Jurkat, Clone E6-1 (cell line): ENCODE results near the gene MRPL22.
"Not testable (repeated sequence)": the region's sequence is repeated elsewhere in the genome, so short reads cannot be mapped to it uniquely, and the experiment has no call there.

Experiments used
- DNase-seq: peaks from one replicate; pipeline ENCODE4 v3.0.0-alpha.2; 2011; ENCODE audit warnings: low read depth, low spot score
- H3K4me3 ChIP-seq: 2 replicates; pipeline ENCODE4 v1.5.1; 2011; ENCODE audit warnings: mild to moderate bottlenecking, low read length, control low read depth, moderate library complexity

MRPL22 gene

GRCh38 chr5:154937718-154938466, 3.0 kb upstream of the MRPL22 start, which contains the start of gene GEMIN5:
Gene GEMIN5 (minus strand): TSS chr5:154938211. CDS start chr5:154938133, 78 bp downstream.
- H3K4me3 ChIP-seq: peak within 1 kb of the TSS; percentile 96
- DNase-seq: peak; percentile 75

DNA sequence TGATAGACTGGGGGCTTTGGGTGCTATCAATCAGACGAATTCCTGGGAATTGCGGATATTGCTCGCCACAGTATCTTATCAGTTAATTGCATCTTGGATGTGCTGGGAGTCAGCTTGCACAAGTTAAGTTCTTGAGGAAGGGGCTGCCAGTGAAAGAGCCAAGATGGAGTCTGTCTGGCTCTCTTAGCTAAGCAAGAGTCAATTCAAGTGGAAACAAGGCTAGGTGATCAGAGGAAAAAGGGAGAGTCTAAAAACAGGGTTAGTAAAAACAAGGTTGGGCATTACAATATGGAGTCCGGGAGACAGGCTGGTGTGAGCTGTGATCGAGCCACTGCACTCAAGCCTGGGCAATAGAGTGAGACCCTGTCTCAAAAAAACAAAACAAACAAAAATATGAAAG, 1.5 kb upstream of the MRPL22 start:
- not testable (repeated sequence) for DNase-seq, H3K4me3 ChIP-seq

- DNase-seq: no peak
- peak overlapping the region; percentile 99 for H3K4me3 ChIP-seq
Measured at GRCh38 chr5:154940375-154940771, 500 bp upstream of the MRPL22 start.

- no peak for DNase-seq
- no peak overlapping the region for H3K4me3 ChIP-seq
Measured at GRCh38 chr5:154943527-154943926, 2.7 kb downstream of the MRPL22 start.

DNA sequence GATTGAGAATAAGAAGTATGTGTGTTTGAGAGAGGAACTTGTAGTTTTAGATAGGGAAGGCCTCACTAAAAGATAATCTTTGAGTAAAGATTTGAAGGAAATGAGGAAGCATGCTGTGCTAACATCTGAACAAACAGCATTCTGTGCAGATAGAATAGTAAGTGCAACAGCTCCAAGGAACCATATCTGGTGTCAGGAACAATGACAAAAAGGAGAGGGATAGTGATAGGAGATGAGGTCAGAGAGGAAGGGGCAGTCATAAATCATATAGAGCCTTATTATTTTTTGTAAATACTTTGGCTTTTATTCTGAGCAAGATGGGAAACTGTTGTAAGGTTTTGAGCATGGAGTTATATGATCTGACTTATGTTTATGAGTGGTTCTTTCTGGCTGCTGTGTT, 3.8 kb downstream of the MRPL22 start:
- no peak overlapping the region for H3K4me3 ChIP-seq
- no peak for DNase-seq

GRCh38 chr5:154945695-154946301, 4.9 kb downstream of the MRPL22 start:
- H3K4me3 ChIP-seq: no peak overlapping the region
- no peak for DNase-seq

DNA sequence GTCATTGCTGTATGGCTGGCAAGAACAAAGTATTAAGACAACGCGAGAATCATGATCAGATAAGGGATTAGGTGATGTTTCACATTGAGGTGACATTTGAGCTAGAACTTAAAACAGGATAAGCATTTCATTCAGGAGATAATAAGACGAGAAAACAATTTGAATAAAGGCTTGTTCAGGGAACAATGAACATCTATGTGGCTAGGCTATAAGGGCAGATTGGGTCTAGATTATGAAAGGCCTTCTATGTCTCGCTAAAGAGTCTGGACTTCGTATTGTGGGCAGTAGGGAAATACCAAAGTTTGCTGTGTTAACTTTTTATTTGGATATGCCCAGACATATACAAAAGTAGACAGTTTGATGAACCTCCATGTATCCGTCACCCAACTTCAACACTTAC, 6.9 kb downstream of the MRPL22 start:
- no peak for DNase-seq
- no peak overlapping the region for H3K4me3 ChIP-seq

GRCh38 chr5:154948313-154948712, 7.4 kb downstream of the MRPL22 start:
- DNase-seq: no peak
- H3K4me3 ChIP-seq: no peak overlapping the region

- DNase-seq: no peak
- no peak overlapping the region for H3K4me3 ChIP-seq
Measured at GRCh38 chr5:154949781-154950180, 8.9 kb downstream of the MRPL22 start.

DNA sequence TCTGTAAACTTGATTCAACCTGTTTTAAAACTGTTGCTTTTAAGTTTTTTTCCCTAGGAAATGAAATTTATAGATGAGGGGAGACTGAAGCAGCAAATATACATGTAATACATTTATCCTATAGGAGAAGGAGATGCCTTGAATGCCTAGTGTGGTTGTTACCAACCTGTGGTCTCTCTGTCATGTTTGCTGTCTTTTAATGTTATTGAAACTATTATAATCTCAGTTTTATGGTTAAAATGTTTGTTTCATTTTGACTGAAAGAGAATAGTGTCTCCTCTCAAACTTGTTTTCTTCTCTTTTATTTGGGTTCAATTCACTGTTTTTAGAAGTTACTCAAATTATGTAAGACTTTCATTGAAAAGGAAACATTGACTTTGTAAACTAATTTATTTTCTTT, 15.8 kb downstream of the MRPL22 start:
- no peak for DNase-seq
- H3K4me3 ChIP-seq: no peak overlapping the region

DNA sequence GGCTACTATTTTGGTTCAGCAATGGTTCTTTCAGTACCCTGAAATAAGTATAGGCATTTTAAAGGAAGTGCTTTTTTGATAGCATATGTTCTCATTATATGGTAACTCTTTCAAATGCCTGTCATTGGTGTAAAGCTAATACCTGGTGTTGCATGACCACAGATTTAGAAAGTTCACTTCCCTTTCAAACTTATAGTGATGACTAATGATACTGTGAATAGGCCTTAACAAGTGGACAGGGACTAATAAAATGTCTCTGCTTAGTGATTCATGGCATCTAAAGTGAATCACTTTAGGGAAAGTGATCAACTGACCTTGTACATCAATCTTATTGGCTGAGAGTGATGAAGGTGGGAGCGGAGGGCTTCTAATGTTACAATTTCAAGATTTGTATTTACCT, 21.6 kb downstream of the MRPL22 start:
- H3K4me3 ChIP-seq: no peak overlapping the region
- DNase-seq: no peak

GRCh38 chr5:154966081-154966841, 25.4 kb downstream of the MRPL22 start:
- no peak overlapping the region for H3K4me3 ChIP-seq

DNA sequence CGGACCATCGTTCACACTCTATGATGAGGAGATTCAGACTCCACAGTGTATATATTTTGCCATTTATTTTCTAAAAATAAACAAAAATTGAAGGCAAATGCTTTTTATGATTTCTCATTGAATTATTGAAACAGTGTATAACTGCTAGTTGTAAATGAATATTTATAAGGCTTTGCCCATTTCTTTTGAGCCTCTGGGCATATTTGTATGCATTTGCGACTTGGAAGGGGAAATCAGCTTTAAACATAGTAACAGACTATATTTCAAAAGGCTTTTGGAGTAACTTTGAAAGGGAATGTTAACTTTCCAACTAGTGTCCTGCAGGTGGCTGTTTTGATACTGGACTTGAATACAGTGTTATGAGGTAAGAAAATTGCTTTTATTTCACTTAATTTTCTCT, 26.0 kb downstream of the MRPL22 start:
- DNase-seq: no peak
- no peak overlapping the region for H3K4me3 ChIP-seq

More at GRCh38 chr5:154966081-154966841, 25.4 kb downstream of the MRPL22 start:
- DNase-seq: no peak

DNA sequence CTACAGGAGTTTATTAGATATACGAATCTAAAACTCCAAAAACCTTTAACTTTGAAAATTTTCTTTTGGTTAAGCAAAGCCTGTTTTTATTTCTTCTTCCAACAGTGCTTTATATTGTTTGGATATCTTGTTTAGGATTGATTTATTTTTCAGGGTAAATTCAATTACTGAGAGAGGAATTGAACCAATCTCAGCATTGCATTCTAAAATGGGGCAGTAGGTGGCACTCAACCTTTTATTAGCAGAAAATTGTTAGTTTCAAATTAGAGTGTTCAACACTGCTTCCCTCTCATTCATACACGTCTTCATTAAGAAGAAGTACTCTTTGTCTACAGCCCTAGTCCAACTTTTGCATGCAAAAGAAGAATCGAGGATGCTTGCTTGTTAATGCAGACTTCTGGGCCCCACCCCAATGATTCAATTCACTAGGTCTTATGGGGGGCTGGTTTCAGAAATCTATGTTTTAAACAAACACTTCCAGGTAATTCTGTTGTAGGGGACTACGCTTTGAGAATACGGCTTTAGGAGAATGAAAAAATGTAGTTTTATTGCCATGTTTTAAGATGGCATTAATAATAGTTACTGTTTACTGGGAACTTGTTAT, 26.6 kb downstream of the MRPL22 start:
- H3K4me3 ChIP-seq: no peak overlapping the region
- DNase-seq: peak; percentile 10

- no peak for DNase-seq
- H3K4me3 ChIP-seq: no peak overlapping the region
Measured at GRCh38 chr5:154968953-154969352, 28.1 kb downstream of the MRPL22 start.

DNA sequence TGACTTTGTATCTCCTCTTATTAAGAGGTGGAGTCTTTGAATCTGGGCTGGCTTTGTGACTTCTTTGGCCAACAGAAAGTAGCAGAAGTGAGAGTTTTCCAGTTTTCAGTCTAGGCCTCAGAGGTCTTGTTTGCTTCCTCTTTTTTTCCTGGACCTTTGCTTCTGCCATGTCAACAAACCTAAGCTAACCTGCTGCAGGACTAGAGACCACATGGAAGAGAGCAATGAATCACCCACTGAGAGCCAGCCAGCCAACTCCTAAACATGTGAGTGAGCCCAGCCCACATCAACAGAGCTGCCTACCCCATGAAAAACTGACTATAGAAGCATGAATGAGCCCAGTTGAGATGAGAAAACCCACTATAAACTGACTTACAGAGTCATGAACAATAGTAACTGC, 29.9 kb downstream of the MRPL22 start:
- H3K4me3 ChIP-seq: no peak overlapping the region
- DNase-seq: no peak

DNA sequence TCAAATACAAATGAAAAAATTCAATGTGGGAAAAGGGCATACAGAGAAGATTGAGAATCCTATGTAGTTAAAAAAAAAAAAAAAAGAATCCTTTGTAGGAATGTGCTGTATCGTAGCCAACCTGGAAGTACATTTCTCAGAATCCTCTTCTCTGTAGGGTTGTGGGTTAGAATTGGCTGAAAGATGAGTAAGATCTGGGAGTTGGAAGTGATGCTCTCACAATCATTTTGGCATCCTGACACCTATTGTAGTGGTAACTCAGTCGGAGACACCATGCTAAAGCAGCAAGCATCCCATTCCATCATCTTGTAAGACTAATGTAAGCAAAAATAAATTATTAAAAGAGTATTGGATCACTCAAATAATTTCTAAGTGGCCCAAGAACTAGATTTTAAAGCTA, 30.6 kb downstream of the MRPL22 start:
- DNase-seq: no peak
- H3K4me3 ChIP-seq: no peak overlapping the region

DNA sequence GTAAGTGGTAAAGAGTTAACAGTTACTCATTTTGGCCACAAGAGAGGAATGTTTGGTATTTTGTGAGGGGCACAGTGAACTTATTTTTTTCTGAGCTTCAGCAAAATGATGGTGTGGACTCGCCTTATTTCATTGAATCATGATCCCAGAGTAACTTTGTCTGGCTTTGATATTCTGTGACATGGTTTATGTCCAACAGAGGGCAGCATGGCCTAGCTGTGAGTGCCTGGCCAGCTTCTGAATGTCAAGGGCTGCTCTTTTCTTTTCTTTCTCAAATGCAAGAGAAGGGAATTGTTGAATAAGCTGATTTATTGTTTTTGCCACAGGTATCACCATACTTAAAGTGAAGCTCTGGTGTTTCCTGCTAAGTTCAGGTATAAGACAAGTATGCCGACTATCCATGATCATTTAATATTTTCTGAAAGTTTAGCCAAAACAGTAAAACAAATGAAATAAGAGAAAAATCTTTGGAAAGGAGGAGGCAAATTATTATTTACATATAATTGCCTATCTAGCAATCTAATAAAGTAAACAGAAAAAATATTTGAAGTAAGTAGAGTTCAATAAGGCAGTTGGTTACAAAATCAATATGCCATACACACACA, 31.7 kb downstream of the MRPL22 start:
- H3K4me3 ChIP-seq: no peak overlapping the region
- no peak for DNase-seq

DNA sequence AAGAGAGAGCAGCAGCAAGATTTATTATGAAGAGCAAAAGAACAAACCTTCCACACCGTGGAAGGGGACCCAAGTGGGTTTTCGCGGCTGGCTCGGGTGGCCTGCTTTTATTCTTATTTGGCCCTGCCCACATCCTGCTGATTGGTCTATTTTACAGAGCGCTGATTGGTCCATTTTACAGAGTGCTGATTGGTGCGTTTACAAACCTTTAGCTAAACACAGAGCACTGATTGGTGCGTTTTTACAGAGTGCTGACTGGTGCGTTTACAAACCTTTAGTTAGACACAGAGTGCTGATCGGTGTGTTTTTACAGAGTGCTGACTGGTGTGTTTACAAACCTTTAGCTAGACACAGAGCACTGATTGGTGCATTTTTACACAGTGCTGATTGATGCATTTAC, 35.2 kb downstream of the MRPL22 start:
- not testable (repeated sequence) for H3K4me3 ChIP-seq, DNase-seq
